HG02970 (cell line): ENCODE measurements around the gene SOBP.
"Not testable (repeated sequence)": the region's sequence is repeated elsewhere in the genome, so short reads cannot be mapped to it uniquely, and the experiment has no call there.

ENCODE experiments used
- ATAC-seq: cut with Tn5 transposase; IDR thresholded peaks from one replicate; pipeline ENCODE4 v1.9.1; 2021; ENCODE audit warnings: mild to moderate bottlenecking, moderate library complexity, moderate number of reproducible peaks; ENCODE audit not compliant: unreplicated experiment, low FRiP score

SOBP gene

DNA sequence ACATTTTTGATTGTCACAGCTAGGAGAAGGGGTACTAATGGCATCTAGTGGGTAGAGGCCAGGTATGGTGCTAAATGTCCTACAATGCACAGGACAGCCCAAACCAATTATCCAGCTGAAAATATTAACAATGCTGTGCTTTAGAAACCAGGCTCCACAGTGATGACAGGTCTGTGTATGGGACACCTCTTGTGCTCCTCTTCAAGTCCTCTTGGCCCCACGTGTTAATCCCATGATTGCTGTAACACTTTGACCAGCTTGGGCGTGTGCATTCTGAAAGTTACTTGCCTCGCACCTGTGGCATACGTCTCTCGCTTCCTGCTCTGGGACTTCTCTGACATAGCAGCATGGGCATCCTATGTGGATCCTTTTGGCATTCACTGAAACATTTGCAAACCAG, 29.3 kb downstream of the SOBP start:
- ATAC-seq: not testable (repeated sequence)

GRCh38 chr6:107520706-107521105, 30.8 kb downstream of the SOBP start:
- not testable (repeated sequence) for ATAC-seq

DNA sequence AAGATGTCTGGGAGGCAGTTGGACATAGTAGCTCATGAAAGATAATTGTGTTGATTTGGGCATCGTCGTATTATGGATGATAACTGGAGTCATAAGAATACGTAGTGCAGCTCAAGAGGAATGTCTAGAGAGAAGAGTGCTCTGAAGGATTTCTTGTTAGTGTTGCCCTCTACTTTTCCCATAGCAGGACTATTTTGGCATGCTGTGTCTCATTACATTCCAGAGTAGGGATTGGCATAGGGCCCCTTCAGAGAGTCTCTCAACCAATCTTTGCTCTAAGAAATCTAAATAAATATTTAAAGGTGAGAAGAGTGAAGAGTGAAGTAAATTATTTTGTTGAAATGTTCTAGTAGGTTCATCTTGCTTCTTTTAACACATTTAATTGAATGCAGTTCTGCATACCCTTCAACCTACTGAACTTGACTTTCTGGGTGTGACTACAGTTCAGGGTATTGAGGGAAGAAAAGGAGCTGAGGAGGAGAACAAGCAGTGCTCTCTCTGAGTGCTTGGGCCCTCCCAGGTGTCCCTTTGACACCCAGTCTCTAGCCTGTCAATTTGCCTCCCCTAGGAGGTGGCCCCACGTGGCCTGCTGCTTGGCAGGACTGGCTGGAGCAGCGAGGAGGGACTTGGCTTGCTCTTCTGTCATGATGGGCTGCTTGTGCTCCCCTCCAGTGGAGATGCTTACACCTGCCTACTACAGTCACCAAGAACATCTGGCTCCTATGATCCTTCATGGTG, 33.3 kb downstream of the SOBP start:
- ATAC-seq: no peak

- ATAC-seq: no peak
Measured at GRCh38 chr6:107523794-107524193, 33.9 kb downstream of the SOBP start.

GRCh38 chr6:107524626-107525025, 34.7 kb downstream of the SOBP start:
- no peak for ATAC-seq

DNA sequence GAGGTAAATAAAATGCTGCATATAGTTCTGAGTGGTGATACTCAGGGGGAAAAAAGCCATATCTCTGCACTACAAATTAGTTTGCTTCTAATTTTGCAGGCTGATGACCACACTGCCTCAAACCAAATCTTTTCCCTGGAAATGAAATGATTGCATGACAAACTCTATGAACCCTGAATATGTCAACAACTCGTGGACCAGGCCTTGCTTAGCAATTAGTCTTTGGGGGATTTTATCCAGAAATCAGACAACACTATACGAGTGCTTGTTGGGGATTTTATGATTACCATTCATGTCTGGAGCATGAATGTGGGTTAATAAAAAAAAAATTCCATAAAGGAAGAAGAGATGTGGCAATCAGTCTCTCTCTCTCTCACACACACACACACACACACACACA, 42.0 kb downstream of the SOBP start:
- no peak for ATAC-seq

- no peak for ATAC-seq
Measured at GRCh38 chr6:107532706-107533105, 42.8 kb downstream of the SOBP start.

- ATAC-seq: no peak
Measured at GRCh38 chr6:107533415-107534059, 43.6 kb downstream of the SOBP start.

GRCh38 chr6:107534571-107535141, 44.7 kb downstream of the SOBP start:
- ATAC-seq: no peak

DNA sequence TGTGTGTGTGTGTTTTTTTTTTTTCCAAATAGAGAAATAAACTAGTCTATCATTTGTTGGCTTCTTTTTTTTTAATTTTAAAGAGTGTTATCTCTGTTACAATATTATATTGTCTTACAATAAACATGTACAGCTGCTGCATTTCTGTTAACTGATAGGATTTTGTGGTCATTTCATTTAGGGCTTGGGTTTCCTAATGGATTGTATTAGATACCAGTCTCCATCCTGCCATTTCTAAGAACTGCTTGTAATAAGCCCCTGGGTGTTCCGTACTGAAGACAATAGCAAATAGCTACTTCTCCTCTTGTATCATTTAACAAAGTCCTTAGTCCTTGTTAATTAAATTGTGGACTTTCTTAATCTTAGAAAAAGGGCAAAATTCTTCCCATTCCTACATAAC, 45.7 kb downstream of the SOBP start:
- no peak for ATAC-seq

DNA sequence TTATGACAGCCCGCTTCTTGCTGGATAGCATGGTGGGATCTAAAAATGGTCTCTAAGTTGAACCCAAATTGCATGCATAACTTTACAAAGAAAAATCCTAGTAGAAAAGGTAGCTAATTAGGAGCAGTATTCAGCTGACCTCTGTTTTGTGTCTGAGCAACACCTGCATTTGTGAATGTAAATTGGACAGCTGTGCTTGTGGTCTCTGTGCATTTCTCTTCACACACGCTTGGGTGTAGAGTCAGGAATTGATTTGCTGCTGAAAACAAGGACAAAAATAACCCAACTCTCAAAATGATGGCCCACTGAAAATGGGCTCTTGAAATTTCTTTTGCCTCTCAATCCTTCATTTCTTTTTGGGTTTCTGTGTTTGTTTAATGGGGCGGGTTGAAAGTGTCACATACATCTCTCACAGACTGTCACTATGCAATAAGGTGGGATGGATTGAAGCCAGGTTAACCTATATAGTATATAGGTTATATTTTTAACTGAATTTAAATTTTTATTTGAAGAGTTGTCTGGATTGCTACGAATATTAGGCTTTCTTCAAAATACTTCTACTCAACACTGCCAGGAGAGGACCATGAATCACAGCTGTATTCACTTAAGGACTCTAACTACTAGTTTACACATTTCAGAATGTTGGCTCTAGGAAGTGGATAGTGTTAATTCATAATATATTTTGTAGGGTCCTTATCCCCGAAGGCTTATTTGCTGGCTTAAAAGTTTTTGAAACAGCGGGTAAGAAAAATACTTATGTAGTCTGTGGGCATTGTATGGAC, 46.5 kb downstream of the SOBP start:
- no peak for ATAC-seq

GRCh38 chr6:107537559-107537958, 47.6 kb downstream of the SOBP start:
- ATAC-seq: no peak

GRCh38 chr6:107538856-107539387, 49.0 kb downstream of the SOBP start:
- no peak for ATAC-seq

GRCh38 chr6:107539409-107539808, 49.5 kb downstream of the SOBP start:
- no peak for ATAC-seq

GRCh38 chr6:107539849-107540464, 50.0 kb downstream of the SOBP start:
- ATAC-seq: no peak

- no peak for ATAC-seq
Measured at GRCh38 chr6:107540465-107540857, 50.5 kb downstream of the SOBP start.

DNA sequence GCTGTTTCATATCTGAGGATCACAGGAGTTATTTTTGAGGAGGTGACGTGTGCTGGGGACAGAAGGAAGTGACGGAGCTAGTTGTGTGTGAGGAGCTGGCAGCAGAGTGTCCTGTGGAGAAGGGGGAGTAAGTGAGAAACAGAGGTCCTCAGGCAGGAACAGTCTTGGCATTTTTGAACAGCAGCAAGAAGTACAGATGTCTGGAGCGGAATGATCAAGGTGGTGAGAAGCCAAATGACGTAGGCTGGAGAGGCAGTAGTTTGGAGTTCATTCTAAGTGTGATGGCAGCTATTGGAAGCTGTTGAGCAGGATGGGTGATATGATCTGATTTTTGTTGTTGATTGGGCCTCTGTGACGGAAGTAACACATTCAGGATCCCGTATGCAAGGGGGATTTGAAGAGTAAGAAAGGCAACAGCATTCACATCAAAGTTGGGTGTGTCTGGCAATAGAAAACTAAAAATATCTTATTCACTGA, 52.3 kb downstream of the SOBP start:
- no peak for ATAC-seq

DNA sequence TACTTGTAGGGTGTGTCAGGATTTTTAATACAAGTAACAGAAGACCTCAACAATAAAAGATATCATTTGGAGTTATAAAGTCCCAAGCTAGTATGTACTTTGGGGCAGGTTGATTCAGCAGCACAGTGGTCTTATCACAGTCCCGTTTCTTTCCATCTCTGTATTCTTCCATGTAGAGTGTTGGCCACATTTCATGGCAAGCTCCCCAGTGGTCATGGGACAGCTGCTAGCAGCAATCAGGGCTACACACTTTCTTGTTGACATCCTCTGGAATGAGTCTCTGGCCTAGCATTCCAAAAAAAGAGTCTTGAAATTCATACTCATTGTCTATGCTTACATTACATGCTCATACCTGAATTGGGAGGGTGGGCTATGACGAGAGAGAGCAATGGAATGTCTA, 53.2 kb downstream of the SOBP start:
- no peak for ATAC-seq

DNA sequence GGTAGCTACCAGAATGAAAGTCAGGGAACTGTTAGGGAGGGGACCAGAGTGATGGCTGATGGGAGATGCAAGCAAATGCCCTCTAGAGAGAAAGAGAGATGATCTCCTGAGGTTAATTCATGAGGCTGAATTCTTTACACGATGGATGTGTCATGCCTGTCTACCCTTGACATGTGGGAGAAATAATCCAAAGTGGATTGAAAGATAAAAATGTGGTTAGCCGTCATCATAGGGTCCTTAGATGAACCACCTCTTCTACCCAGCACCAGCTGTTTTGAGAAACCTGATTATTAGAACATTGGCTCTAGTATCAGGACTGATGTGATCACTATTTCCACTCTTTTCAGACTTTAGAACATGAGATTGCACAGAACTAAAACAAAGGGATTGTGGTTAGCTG, 53.6 kb downstream of the SOBP start:
- ATAC-seq: no peak

DNA sequence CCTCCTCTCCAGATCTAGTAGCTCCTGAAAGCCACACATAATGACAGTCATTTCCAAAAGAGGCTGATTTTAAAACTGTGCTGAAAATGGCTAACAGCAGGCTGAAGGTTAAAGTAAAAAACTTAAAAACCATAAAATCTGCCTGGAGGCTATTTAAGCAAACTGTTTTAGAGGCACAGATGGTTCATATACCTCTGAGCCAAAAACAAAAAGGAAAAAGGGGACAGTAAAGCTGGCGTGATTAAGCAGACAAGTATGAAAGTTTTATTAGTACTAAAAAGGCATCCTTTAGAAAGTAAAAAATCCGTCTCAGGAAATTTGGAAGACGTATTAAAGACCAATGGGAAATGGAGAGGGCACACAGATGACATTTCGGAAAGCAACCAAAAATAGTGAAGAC, 55.8 kb downstream of the SOBP start:
- no peak for ATAC-seq
